Fibroblast of lung (primary cell): ENCODE data around the gene TGFB2.
"Not testable (repeated sequence)": the region's sequence is repeated elsewhere in the genome, so short reads cannot be mapped to it uniquely, and the experiment has no call there.

Source experiments
- EZH2 ChIP-seq: IDR thresholded peaks from 2 replicates; pipeline ENCODE4 v1.5.1; 2012; ENCODE audit warnings: low read length, control low read depth, mild to moderate bottlenecking; ENCODE audit errors: missing control alignments
- TF ChIP-seq, protein P1 (sequence below), 2 donors: IDR thresholded peaks in 1 of 2; conservative IDR thresholded peaks in 1 of 2; 1 replicate in 1 of 2; 2 replicates in 1 of 2; pipeline ENCODE4 v1.5.1; 2011 to 2012; ENCODE audit warnings: low read length in 2 of 2, control low read depth in 1 of 2, inconsistent platforms in 1 of 2, low read depth in 1 of 2, mild to moderate bottlenecking in 1 of 2

DNA sequence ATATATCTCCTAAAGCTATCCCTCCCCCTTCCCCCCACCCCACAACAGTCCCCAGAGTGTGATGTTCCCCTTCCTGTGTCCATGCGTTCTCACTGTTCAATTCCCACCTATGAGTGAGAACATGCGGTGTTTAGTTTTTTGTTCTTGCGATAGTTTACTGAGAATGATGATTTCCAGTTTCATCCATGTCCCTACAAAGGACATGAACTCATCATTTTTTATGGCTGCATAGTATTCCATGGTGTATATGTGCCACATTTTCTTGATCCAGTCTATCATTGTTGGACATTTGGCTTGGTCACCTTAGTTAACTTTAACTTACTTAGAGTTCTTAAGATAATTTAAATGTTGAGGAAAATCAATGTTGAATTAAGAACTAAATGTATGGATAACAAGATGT is 25.0 kb upstream of the TGFB2 start:
- TF ChIP-seq EZH2 = not testable (repeated sequence)
- TF ChIP-seq, protein P1, sequence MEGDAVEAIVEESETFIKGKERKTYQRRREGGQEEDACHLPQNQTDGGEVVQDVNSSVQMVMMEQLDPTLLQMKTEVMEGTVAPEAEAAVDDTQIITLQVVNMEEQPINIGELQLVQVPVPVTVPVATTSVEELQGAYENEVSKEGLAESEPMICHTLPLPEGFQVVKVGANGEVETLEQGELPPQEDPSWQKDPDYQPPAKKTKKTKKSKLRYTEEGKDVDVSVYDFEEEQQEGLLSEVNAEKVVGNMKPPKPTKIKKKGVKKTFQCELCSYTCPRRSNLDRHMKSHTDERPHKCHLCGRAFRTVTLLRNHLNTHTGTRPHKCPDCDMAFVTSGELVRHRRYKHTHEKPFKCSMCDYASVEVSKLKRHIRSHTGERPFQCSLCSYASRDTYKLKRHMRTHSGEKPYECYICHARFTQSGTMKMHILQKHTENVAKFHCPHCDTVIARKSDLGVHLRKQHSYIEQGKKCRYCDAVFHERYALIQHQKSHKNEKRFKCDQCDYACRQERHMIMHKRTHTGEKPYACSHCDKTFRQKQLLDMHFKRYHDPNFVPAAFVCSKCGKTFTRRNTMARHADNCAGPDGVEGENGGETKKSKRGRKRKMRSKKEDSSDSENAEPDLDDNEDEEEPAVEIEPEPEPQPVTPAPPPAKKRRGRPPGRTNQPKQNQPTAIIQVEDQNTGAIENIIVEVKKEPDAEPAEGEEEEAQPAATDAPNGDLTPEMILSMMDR (conservative IDR thresholded peaks at IDR 0.05 in 1 of 2, IDR thresholded peaks at IDR 0.05 in 1 of 2; ENCODE audit: low read depth in 1 of 2, low read length in 2 of 2) = not testable (repeated sequence)
